Measurements from ENCODE around the gene NCEH1.

GRCh38 chr3:172687501-172687900 lies 23.4 kb downstream of the NCEH1 start:
- TF ChIP-seq EZH2phosphoT487 (IDR thresholded peaks at IDR 0.05; ENCODE audit: borderline replicate concordance) (no peak), CTCF (conservative IDR thresholded peaks at IDR 0.05; ENCODE audit: low read length) (no peak)
